Esophagus (tissue), 2 donors: ENCODE results near the gene ZNF568. TPM values are rescaled to one million over a fixed set of nuclear protein-coding genes. Genes with fewer than 3 reads are reported as not detected.

Experiments
- polyA plus RNA-seq, 2 donors: library from polyadenylated mRNA; stranded (reverse); fragments of 200-250 nt; gene quantifications; one replicate each; pipeline ENCODE4 v1.2.3, GENCODE V29; 2013
- donor health status: healthy with polysubstance abuse.
- donor health status: Bipolar disorder and iron deficiency.

The ZNF568 gene
- polyA plus RNA-seq, 2 donors = 2.2 TPM

Other genes with a start within 250 kb of the ZNF568 start
- gene ZNF461, start 249.5 kb upstream of the ZNF568 start, polyA plus RNA-seq = 1 to 10 TPM; 2.3 to 3.3 TPM
- gene ZNF567, start 228.7 kb upstream of the ZNF568 start, polyA plus RNA-seq = 1 to 10 TPM; 1.6 to 2.1 TPM
- under 1 TPM; 0.13 to 0.55 TPM for gene ZNF850, start 143.5 kb upstream of the ZNF568 start, polyA plus RNA-seq
- 1 to 10 TPM; 2.9 to 3.3 TPM for gene ZNF790, start 77.9 kb upstream of the ZNF568 start, polyA plus RNA-seq
- 1 to 10 TPM; 2.0 to 2.3 TPM for gene ZNF345, start 65.5 kb upstream of the ZNF568 start, polyA plus RNA-seq
- gene ZNF829, start within 50 bp of the ZNF568 start, polyA plus RNA-seq = under 1 TPM; 0.56 to 0.57 TPM
- gene ZNF420, start 162.1 kb downstream of the ZNF568 start, polyA plus RNA-seq = 1 to 10 TPM; 2.0 to 2.6 TPM